NT2/D1 (cell line): ENCODE results near the gene DDX11.

Experiments used
- SUZ12 ChIP-seq: IDR thresholded peaks from 2 replicates; pipeline ENCODE4 v1.6.1; 2011; ENCODE audit not compliant: insufficient read length, insufficient read depth; ENCODE audit errors: extremely low read depth
- YY1 ChIP-seq: IDR thresholded peaks from 2 replicates; pipeline ENCODE4 v1.6.1; 2011; ENCODE audit not compliant: insufficient read length, insufficient read depth

DNA sequence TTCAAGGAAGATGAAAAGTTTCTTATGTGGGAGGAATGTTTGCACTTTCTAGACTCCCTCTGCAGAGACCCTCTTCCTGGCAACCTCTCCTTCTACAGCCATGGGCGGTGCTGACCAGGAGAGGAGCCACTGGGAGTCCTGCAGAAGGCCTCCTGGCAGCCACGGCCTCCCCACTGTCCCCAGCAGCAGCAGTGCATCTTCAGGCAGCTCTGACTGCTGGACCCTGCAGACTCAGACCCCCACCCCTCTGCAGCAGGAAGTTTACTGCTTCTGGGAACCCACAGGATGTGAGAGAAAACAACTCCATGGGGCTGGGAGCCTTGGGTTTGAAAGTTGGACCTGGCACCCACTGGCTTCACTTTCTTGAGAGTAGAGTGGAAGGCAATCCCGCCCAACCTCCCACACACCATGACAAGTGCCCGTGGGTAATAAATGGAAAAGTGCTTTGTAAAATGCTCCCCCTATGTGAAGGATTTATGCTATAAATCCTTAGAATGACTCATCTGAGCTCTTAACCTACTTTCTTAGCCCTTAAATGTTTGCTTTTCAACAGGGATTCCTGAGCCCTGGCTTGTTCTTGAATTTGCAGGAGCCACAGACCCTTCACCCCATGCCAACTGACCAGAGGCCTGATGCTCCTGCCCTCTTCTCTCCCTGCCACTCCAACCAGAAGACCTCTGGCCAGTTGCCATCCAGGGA lies 37.5 kb upstream of the DDX11 start:
- TF ChIP-seq YY1: no peak
- TF ChIP-seq SUZ12: no peak
